H7 (cell line): ENCODE measurements around the gene DAPK1. TPM values are rescaled to one million over a fixed set of nuclear protein-coding genes. Genes with fewer than 3 reads are reported as not detected.

Experiments
- DNase-seq: peaks from one replicate; pipeline ENCODE4 v3.0.0; 2012
- H3K27me3 ChIP-seq: 2 replicates; pipeline ENCODE4 v1.6.0; 2011; ENCODE audit warnings: mild to moderate bottlenecking, low read length; ENCODE audit not compliant: control insufficient read depth, insufficient read depth
- H3K36me3 ChIP-seq: replicated peaks from 2 replicates; pipeline ENCODE4 v1.5.1; 2011; ENCODE audit warnings: low read length; ENCODE audit not compliant: control insufficient read depth, insufficient read depth
- H3K4me3 ChIP-seq: 2 replicates; pipeline ENCODE4 v1.5.1; 2011; ENCODE audit warnings: low read depth, mild to moderate bottlenecking, control low read depth, low read length, moderate library complexity; ENCODE audit not compliant: insufficient read depth
- total RNA-seq: library from RNA; depleted of rRNA; stranded (reverse); fragments of >200 nt; shearing (Covaris generic); gene quantifications from 2 replicates; pipeline ENCODE4 v1.2.3, GENCODE V29; 2014

DAPK1 gene
- total RNA-seq, 1 experiment from 2014 or later = 48.8 TPM

GRCh38 chr9:87682618-87683017 lies 185.0 kb downstream of the DAPK1 start:
- Histone ChIP-seq H3K27me3 (no peaks in the 10 kb centered on the region), H3K36me3 (peaks cover 18% of the 10 kb centered on the region), H3K4me3 (no peak overlapping the region)
- no peak for DNase-seq

- DNase-seq = peak; percentile 68
Observed at GRCh38 chr9:87683751-87684626, 186.3 kb downstream of the DAPK1 start.

GRCh38 chr9:87684627-87685219 lies 187.1 kb downstream of the DAPK1 start:
- Histone ChIP-seq H3K27me3 (no peaks in the 10 kb centered on the region), H3K36me3 (peaks cover 17% of the 10 kb centered on the region), H3K4me3 (no peak overlapping the region)
- DNase-seq = peak; percentile 91

More at GRCh38 chr9:87683751-87684626, 186.3 kb downstream of the DAPK1 start:
- H3K36me3 ChIP-seq = peaks cover 18% of the 10 kb centered on the region
- H3K27me3 ChIP-seq = no peaks in the 10 kb centered on the region
- H3K4me3 ChIP-seq = no peak overlapping the region

- H3K27me3 ChIP-seq = no peaks in the 10 kb centered on the region
- H3K36me3 ChIP-seq = peaks cover 17% of the 10 kb centered on the region
- no peak overlapping the region for H3K4me3 ChIP-seq
- DNase-seq = no peak
Observed at GRCh38 chr9:87685441-87685840, 187.8 kb downstream of the DAPK1 start.

- Histone ChIP-seq H3K27me3 (no peaks in the 10 kb centered on the region), H3K36me3 (peaks cover 17% of the 10 kb centered on the region), H3K4me3 (no peak overlapping the region)
- no peak for DNase-seq
Observed at GRCh38 chr9:87685871-87686519, 188.3 kb downstream of the DAPK1 start.

- peaks cover 12% of the 10 kb centered on the region for H3K36me3 ChIP-seq
- no peak for DNase-seq
- H3K27me3 ChIP-seq = no peaks in the 10 kb centered on the region
- no peak overlapping the region for H3K4me3 ChIP-seq
Observed at GRCh38 chr9:87686520-87687090, 188.9 kb downstream of the DAPK1 start.

- Histone ChIP-seq H3K27me3 (no peaks in the 10 kb centered on the region), H3K4me3 (no peak overlapping the region), H3K36me3 (peaks cover 7% of the 10 kb centered on the region)
- DNase-seq = no peak
Observed at GRCh38 chr9:87687207-87687606, 189.5 kb downstream of the DAPK1 start.

- Histone ChIP-seq H3K36me3 (peaks cover 14% of the 10 kb centered on the region), H3K27me3 (no peaks in the 10 kb centered on the region), H3K4me3 (no peak overlapping the region)
- no peak for DNase-seq
Observed at GRCh38 chr9:87694236-87694755, 196.6 kb downstream of the DAPK1 start.

GRCh38 chr9:87695523-87695922 lies 197.9 kb downstream of the DAPK1 start:
- Histone ChIP-seq H3K36me3 (peaks cover 20% of the 10 kb centered on the region), H3K4me3 (no peak overlapping the region), H3K27me3 (no peaks in the 10 kb centered on the region)
- no peak for DNase-seq

GRCh38 chr9:87696641-87697040 lies 199.0 kb downstream of the DAPK1 start:
- Histone ChIP-seq H3K27me3 (no peaks in the 10 kb centered on the region), H3K4me3 (no peak overlapping the region), H3K36me3 (peaks cover 22% of the 10 kb centered on the region)
- no peak for DNase-seq

- no peak for DNase-seq
- no peak overlapping the region for H3K4me3 ChIP-seq
- no peaks in the 10 kb centered on the region for H3K27me3 ChIP-seq
- H3K36me3 ChIP-seq = peaks cover 27% of the 10 kb centered on the region
Observed at GRCh38 chr9:87698069-87698809, 200.6 kb downstream of the DAPK1 start.

GRCh38 chr9:87699835-87700234 lies 202.2 kb downstream of the DAPK1 start:
- Histone ChIP-seq H3K27me3 (no peaks in the 10 kb centered on the region), H3K36me3 (peaks cover 30% of the 10 kb centered on the region)
- no peak for DNase-seq

GRCh38 chr9:87701491-87701890 lies 203.8 kb downstream of the DAPK1 start:
- no peak for DNase-seq

More at GRCh38 chr9:87699835-87700234, 202.2 kb downstream of the DAPK1 start:
- no peak overlapping the region for H3K4me3 ChIP-seq

GRCh38 chr9:87701931-87702421 lies 204.3 kb downstream of the DAPK1 start:
- Histone ChIP-seq H3K4me3 (no peak overlapping the region), H3K27me3 (no peaks in the 10 kb centered on the region), H3K36me3 (peaks cover 32% of the 10 kb centered on the region)
- peak; percentile 51 for DNase-seq

More at GRCh38 chr9:87701491-87701890, 203.8 kb downstream of the DAPK1 start:
- Histone ChIP-seq H3K36me3 (peaks cover 31% of the 10 kb centered on the region), H3K4me3 (no peak overlapping the region), H3K27me3 (no peaks in the 10 kb centered on the region)
